ENCODE data around the gene HOXA10.

HOXA10 gene

DNA sequence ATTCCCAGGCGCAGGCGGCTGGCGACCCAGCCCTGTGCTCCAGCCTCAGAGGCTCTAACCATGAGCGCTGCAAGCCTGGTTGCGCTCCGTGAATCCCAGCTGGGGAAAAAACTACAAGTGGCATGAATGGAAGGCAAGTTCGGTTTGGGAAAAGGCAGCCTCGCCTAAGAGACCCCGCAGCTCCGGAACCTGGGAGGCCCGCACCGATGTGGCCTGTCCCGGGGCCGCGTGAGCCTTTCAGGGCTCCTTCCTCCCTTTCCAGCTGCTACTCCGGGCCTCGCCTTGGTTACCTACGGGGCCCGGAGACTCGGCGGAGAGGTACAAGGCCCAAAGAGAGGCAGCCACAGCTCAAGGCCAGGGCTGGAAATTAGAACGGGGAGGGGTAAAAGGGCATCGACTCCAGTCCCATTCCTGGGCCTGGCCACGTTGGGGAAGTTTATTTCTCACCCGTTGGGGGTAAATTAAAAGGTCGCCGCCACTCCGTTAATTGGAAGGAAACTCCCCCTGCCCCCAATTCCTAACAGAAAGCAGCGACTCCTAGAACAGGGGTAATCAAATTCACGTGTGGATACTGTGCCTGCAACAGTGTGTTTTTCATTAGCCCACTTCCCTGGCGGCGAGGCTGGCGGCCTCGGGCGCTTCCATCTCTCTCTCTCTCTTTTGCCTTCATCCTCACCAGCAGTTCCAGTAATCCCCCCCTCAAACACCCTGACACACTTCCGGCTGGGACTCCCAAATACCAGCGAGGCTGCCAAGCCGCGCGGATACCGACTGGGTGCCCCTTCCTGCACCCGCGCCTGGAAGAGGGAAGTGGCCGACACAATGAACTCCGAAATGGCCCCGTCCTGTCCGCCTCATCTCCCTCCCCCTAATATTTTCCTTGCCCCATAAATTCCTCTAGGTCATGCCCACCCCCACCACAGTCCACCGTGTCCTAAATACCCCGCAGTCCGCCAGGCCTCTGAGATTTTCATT lies 7.3 kb downstream of the HOXA10 start:
- ChIA-PET POLR2A (no interaction called here), CTCF (interaction anchor here (1.2 to 3.4 kb wide), 2 partner anchors 29 to 90 kb away, joined by 4 to 11 read pairs; no protein-coding TSS in a partner anchor)
- DNase-seq (ENCODE audit: extremely low spot score): no peak

DNA sequence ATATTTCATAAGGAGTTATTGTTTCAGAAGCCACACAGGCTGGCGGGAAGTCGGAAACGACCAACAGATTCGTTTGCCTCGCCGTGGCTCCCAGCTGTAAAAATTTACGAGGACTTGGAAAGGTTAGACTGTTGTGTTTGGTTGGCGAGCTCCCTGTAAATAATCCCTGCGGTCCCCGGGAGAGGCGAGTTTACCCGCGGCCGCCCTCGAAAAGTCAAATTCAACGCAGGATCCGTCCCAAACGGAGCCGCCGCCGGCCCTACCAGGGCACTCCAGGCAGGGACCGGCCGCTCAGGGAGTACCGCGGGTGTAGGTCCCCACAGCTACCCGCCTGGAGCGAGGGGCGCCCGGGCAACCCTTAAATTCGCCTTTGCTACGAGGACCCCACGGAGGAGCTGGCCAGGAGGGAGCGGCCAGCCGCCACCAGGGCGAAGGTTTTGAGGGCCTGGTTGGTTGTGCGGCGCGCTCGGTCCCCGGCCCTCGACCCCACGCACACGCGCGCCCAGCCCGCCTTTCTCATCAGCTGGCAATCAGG lies 8.1 kb downstream of the HOXA10 start:
- ChIA-PET POLR2A (no interaction called here), CTCF (interaction anchor here (1.2 to 3.4 kb wide), 2 partner anchors 30 to 91 kb away, joined by 4 to 11 read pairs; no protein-coding TSS in a partner anchor)
- no peak for DNase-seq (ENCODE audit: extremely low spot score)
- TF ChIP-seq, protein P1, sequence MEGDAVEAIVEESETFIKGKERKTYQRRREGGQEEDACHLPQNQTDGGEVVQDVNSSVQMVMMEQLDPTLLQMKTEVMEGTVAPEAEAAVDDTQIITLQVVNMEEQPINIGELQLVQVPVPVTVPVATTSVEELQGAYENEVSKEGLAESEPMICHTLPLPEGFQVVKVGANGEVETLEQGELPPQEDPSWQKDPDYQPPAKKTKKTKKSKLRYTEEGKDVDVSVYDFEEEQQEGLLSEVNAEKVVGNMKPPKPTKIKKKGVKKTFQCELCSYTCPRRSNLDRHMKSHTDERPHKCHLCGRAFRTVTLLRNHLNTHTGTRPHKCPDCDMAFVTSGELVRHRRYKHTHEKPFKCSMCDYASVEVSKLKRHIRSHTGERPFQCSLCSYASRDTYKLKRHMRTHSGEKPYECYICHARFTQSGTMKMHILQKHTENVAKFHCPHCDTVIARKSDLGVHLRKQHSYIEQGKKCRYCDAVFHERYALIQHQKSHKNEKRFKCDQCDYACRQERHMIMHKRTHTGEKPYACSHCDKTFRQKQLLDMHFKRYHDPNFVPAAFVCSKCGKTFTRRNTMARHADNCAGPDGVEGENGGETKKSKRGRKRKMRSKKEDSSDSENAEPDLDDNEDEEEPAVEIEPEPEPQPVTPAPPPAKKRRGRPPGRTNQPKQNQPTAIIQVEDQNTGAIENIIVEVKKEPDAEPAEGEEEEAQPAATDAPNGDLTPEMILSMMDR (IDR thresholded peaks at IDR 0.05; ENCODE audit: control extremely low read depth, extremely low read depth, low read depth, missing control alignments): no peak

More for the DNA sequence above, 7.3 kb downstream of the HOXA10 start:
- TF ChIP-seq, protein P1 (IDR thresholded peaks at IDR 0.05; ENCODE audit: control extremely low read depth, extremely low read depth, low read depth, missing control alignments): no peak

DNA sequence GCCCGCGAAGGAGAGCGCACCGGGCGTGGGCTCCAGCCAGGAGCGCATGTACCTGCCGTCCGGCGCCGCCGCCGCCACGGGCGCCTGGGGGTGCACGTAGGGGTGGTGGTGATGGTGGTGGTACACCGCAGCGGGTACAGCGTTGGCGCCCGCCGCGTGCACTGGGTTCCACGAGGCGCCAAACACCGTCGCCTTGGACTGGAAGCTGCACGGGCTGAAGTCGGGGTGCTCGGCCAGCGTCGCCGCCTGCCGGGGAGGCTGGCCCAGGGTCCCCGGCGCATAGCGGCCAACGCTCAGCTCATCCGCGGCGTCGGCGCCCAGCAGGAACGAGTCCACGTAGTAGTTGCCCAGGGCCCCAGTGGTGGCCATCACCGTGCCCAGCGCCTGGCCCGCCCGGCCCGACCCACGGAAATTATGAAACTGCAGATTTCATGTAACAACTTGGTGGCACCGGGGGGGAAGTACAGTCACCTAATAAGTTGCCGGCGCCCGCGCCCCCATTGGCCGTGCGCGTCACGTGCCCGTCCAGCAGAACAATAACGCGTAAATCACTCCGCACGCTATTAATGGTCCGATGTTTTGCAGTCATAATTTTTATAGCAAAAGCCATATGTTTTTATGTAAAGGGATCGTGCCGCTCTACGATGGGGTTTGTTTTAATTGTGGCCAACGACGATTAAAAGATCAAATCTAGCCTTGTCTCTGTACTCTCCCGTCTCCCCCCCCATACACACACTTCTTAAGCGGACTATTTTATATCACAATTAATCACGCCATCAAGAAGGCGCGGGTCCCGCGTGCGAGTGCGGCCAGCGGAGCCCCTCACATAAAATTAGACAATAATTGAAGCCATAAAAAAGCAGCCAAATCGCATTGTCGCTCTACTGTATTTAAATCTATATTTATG lies 8.8 kb downstream of the HOXA10 start, which contains the start of gene HOXA9:
Gene HOXA9 (minus strand): TSS at position 449 of the 907 bp plus-strand sequence. CDS start 80 bp downstream, at position 369.
- CTCF ChIA-PET: interaction anchor here (1.2 to 3.4 kb wide), 2 partner anchors 31 to 92 kb away, joined by 4 to 11 read pairs; no protein-coding TSS in a partner anchor
- TF ChIP-seq, protein P1 (IDR thresholded peaks at IDR 0.05; ENCODE audit: control extremely low read depth, extremely low read depth, low read depth, missing control alignments): no peak
- POLR2A ChIA-PET: no interaction called here
- DNase-seq (ENCODE audit: extremely low spot score): no peak

DNA sequence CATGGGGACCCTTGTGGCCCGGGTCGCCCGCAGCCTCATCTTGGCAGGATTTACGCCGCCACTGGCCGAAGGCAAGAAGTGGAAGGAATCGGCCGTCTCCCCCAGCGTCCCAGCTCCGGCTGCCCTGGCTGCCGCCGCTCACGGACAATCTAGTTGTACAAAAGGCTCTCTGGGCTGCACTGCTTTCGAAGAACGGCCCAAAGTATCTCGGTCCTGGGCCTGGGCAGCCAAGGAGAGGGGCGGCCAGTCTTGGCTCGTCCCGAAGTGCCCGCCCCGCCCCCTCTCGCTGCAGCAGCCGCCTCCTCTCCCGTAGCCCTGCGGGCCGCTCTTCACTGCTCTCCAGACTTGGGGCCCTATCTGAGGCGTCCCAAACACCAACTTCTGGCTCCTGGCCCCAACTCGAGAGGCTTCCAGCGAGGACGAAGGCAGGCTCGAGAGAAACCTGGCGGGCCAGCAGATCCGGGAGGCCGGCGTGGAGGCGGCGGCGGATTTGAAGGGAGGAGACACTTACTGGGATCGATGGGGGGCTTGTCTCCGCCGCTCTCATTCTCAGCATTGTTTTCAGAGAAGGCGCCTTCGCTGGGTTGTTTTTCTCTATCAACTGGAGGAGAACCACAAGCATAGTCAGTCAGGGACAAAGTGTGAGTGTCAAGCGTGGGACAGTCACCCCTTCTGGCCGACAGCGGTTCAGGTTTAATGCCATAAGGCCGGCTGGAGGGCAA lies 9.6 kb downstream of the HOXA10 start:
- ChIA-PET POLR2A (no interaction called here), CTCF (interaction anchor here (3.4 kb wide), 1 partner anchor 31 kb away, joined by 11 read pairs; no protein-coding TSS in a partner anchor)
- TF ChIP-seq, protein P1 (IDR thresholded peaks at IDR 0.05; ENCODE audit: control extremely low read depth, extremely low read depth, low read depth, missing control alignments): no peak
- no peak for DNase-seq (ENCODE audit: extremely low spot score)

DNA sequence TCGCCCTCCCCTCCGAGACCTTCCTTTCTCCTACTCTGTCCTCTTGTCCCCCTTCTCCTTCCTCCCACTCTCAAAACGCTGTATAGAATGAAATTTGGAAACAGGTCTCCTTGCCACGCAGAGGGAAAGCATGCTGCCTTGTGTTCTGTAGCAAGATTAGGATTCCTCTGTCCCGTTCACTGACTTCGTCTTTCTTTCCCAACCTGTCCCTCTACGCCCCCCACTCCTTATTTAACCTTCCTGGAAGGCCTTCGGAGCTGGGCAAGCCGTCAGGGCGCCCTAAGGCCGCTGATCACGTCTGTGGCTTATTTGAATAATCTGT lies 10.1 kb downstream of the HOXA10 start:
- ChIA-PET POLR2A (no interaction called here), CTCF (interaction anchor here (3.4 to 3.8 kb wide), 3 partner anchors 13 to 795 kb away, joined by 11 to 59 read pairs (median 52); partner anchors contain the start of gene HOXA3)
- TF ChIP-seq, protein P1 (IDR thresholded peaks at IDR 0.05; ENCODE audit: control extremely low read depth, extremely low read depth, low read depth, missing control alignments): no peak

More for the DNA sequence above, 10.1 kb downstream of the HOXA10 start:
- no peak for DNase-seq (ENCODE audit: extremely low spot score)

All from GM10248 (cell line).